Endodermal cell (in vitro differentiated cells): ENCODE results near the gene STK38. TPM values are rescaled to one million over a fixed set of nuclear protein-coding genes. Genes with fewer than 3 reads are reported as not detected.

Experiments used
- DNase-seq: peaks from one replicate; pipeline ENCODE4 v3.0.0-alpha.2; 2017
- H3K27ac ChIP-seq: 2 replicates; pipeline ENCODE4 v1.5.1; 2013; ENCODE audit warnings: mild to moderate bottlenecking, low read depth, low read length, moderate library complexity
- H3K27me3 ChIP-seq: 2 replicates; pipeline ENCODE4 v1.6.1; 2013; ENCODE audit warnings: mild to moderate bottlenecking, low read length, moderate library complexity; ENCODE audit not compliant: insufficient read depth, control insufficient read depth, poor library complexity, severe bottlenecking
- H3K36me3 ChIP-seq: 2 replicates; pipeline ENCODE4 v1.7.0; 2013; ENCODE audit warnings: mild to moderate bottlenecking, low read length, moderate library complexity; ENCODE audit not compliant: control insufficient read depth, insufficient read depth
- H3K4me1 ChIP-seq: one replicate; pipeline ENCODE4 v1.7.0; 2013; ENCODE audit warnings: low read length; ENCODE audit not compliant: control insufficient read depth, insufficient read depth
- H3K4me3 ChIP-seq: 2 replicates; pipeline ENCODE4 v1.5.1; 2013; ENCODE audit warnings: mild to moderate bottlenecking, low read length, moderate library complexity
- H3K9ac ChIP-seq: 2 replicates; pipeline ENCODE4 v1.6.1; 2013; ENCODE audit warnings: mild to moderate bottlenecking, low read length, moderate library complexity; ENCODE audit not compliant: poor library complexity, severe bottlenecking; ENCODE audit errors: extremely low read depth
- H3K9me3 ChIP-seq: 2 replicates; pipeline ENCODE4 v1.6.1; 2013; ENCODE audit warnings: mild to moderate bottlenecking, low read length, moderate library complexity; ENCODE audit not compliant: control insufficient read depth
- H3K27ac Mint-ChIP-seq: 2 replicates; pipeline ENCODE4 v1.8.0; 2020; ENCODE audit warnings: mixed read lengths
- H3K27me3 Mint-ChIP-seq: 2 replicates; pipeline ENCODE4 v1.8.0; 2021; ENCODE audit warnings: mild to moderate bottlenecking, mixed read lengths; ENCODE audit not compliant: insufficient read depth
- H3K36me3 Mint-ChIP-seq: 2 replicates; pipeline ENCODE4 v1.8.0; 2020; ENCODE audit warnings: low read depth, mixed read lengths
- H3K4me1 Mint-ChIP-seq: 2 replicates; pipeline ENCODE4 v1.8.0; 2020; ENCODE audit warnings: mixed read lengths
- H3K4me3 Mint-ChIP-seq: 2 replicates; pipeline ENCODE4 v1.8.0; 2020; ENCODE audit warnings: mild to moderate bottlenecking, moderate library complexity, mixed read lengths
- H3K9me3 Mint-ChIP-seq: 2 replicates; pipeline ENCODE4 v1.8.0; 2020; ENCODE audit warnings: mild to moderate bottlenecking, mixed read lengths
- CTCF ChIP-seq: fragments of 200-600 bp; sonication (generic); conservative IDR thresholded peaks from 2 replicates; pipeline ENCODE4 v1.5.0; 2021; ENCODE audit warnings: antibody characterized with exemption, mild to moderate bottlenecking
- WGBS, 2 experiments: methylation state at CpG; one replicate each; pipeline versions ENCODE4 v1.1.5 to v1.1.7; 2013; ENCODE audit warnings: missing lambda C conversion rate in 2 of 2, mixed read lengths in 1 of 2; ENCODE audit not compliant: insufficient coverage in 1 of 2, insufficient read length in 1 of 2; 5-methylcytosine and 5-hydroxymethylcytosine counted together
- total RNA-seq, 2 donors: library from RNA; stranded (reverse); fragmentation: NEBNext Ultra II Directional in 1 of 2; extraction: Animal tissue kit (Norgen Biotek cat#: 25700) in 1 of 2; gene quantifications; 2 replicates in 1 of 2; 3 replicates in 1 of 2; pipeline ENCODE4 v1.2.1, GENCODE V29; 2021

STK38 gene
- total RNA-seq, 2 donors from 2014 or later: 35.2 to 38.3 TPM

- Mint-ChIP-seq H3K9me3 (no peaks in the 10 kb centered on the region), H3K27me3 (peaks cover 5% of the 10 kb centered on the region), H3K4me3 (peak overlapping the region; percentile 99), H3K4me1 (peaks cover 18% of the 10 kb centered on the region), H3K36me3 (peaks cover 16% of the 10 kb centered on the region), H3K27ac (peak overlapping the region; percentile 92)
- no peaks in the 10 kb centered on the region for H3K27me3 ChIP-seq
- H3K4me3 ChIP-seq: peak overlapping the region; percentile 97
- peaks cover 5% of the 10 kb centered on the region for H3K4me1 ChIP-seq
- peaks cover 19% of the 10 kb centered on the region for H3K36me3 ChIP-seq
- peak overlapping the region; percentile 79 for H3K9ac ChIP-seq
- 0 to 1% methylated on average over 9 to 15 of the region's 15 CpGs for WGBS, 2 experiments
- no peak for TF ChIP-seq CTCF
- no peaks in the 10 kb centered on the region for H3K9me3 ChIP-seq
- H3K27ac ChIP-seq: peak overlapping the region; percentile 91
- no peak for DNase-seq
These were observed 865 bp downstream of the STK38 start for GRCh38 chr6:36546308-36546919.

- H3K9me3 Mint-ChIP-seq: no peaks in the 10 kb centered on the region
- H3K9ac ChIP-seq: peak overlapping the region; percentile 79
- H3K4me3 ChIP-seq: peak overlapping the region; percentile 97
- H3K4me1 ChIP-seq: peaks cover 5% of the 10 kb centered on the region
- H3K4me3 Mint-ChIP-seq: peak overlapping the region; percentile 99
- peaks cover 25% of the 10 kb centered on the region for H3K36me3 ChIP-seq
- H3K27ac Mint-ChIP-seq: peak overlapping the region; percentile 92
- WGBS, 2 experiments: 62 to 68% methylated on average over 3 of the region's 3 CpGs
- peaks cover 18% of the 10 kb centered on the region for H3K4me1 Mint-ChIP-seq
- no peak for DNase-seq
- no peak overlapping the region for H3K27ac ChIP-seq
- peaks cover 5% of the 10 kb centered on the region for H3K27me3 Mint-ChIP-seq
- peaks cover 22% of the 10 kb centered on the region for H3K36me3 Mint-ChIP-seq
- H3K9me3 ChIP-seq: no peaks in the 10 kb centered on the region
- no peaks in the 10 kb centered on the region for H3K27me3 ChIP-seq
- no peak for TF ChIP-seq CTCF
These were observed 1.4 kb downstream of the STK38 start for GRCh38 chr6:36545767-36546307.

- H3K9me3 ChIP-seq: no peaks in the 10 kb centered on the region
- peak overlapping the region; percentile 64 for H3K27ac Mint-ChIP-seq
- peaks cover 18% of the 10 kb centered on the region for H3K4me1 Mint-ChIP-seq
- H3K4me3 Mint-ChIP-seq: peak overlapping the region; percentile 30
- 86% methylated on average over 1 of the region's 1 CpG; no CpG with 5 or more reads in 1 of the 2 experiments for WGBS, 2 experiments
- peaks cover 3% of the 10 kb centered on the region for H3K27me3 Mint-ChIP-seq
- peaks cover 35% of the 10 kb centered on the region for H3K36me3 Mint-ChIP-seq
- H3K27me3 ChIP-seq: no peaks in the 10 kb centered on the region
- H3K9me3 Mint-ChIP-seq: no peaks in the 10 kb centered on the region
- peak overlapping the region; percentile 72 for H3K4me3 ChIP-seq
- no peak overlapping the region for H3K27ac ChIP-seq
- peaks cover 39% of the 10 kb centered on the region for H3K36me3 ChIP-seq
- no peak for DNase-seq
- no peak for TF ChIP-seq CTCF
- H3K9ac ChIP-seq: no peak overlapping the region
- H3K4me1 ChIP-seq: peaks cover 5% of the 10 kb centered on the region
These were observed 3.1 kb downstream of the STK38 start for GRCh38 chr6:36544228-36544627.
